AG10803 (cell line): Measurements from ENCODE around the gene C1orf35.

Experiments used
- DNase-seq: peaks from one replicate; pipeline ENCODE4 v3.0.0; 2010; ENCODE audit warnings: low read depth
- H3K4me3 ChIP-seq: 2 replicates; pipeline ENCODE4 v1.5.1; 2011; ENCODE audit warnings: mild to moderate bottlenecking, low read length, control low read depth
- CTCF ChIP-seq: conservative IDR thresholded peaks from 2 replicates; pipeline ENCODE4 v1.5.1; 2011; ENCODE audit warnings: mild to moderate bottlenecking, low read length, control low read depth, inconsistent platforms

The C1orf35 gene

DNA sequence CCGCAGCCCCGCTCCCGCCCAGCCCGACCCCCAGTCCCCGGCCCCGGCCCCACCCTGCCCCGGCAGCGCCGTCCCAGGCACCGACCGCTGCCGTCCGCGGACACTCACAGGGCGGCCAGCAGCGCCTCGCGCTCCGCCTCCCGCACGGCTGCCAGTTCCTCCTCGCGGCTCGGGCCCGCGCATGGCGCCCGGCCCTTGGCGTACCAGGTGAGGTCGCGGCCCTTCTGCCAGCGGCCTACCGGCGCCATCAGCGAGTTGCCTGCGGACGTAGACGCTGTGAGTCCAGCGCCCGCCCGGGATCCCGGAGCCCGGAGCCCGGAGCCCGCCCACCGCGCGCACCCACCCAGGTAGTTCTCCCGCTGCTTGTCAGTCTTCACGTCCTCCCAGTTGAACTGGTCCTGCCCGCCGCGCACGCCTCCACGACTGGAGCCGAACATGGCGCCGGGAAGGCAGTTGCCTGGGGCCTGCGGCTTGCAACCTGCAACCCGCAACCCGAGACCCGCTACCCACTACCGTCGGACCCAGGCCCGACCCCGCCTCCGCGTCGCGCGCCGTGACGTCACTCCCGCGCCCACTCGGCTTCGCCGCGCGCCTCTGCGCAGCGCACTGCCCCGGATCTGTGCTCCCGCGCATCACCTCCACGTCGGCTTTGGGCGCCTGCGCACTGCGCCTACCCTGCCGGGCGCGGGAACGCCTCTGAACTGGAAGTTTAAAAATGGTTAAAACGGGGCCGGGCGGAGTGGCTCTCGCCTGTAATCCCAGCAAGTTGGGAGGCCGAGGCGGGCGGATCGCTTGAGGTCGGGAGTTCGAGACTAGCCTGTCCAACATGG, at the start of gene C1orf35:
Gene C1orf35, minus strand, starts transcription at position 535 of the 830 bp plus-strand sequence. Its CDS starts 98 bp downstream, at position 437.
- TF ChIP-seq CTCF: no peak

GRCh38 chr1:228152918-228153258, 49.8 kb upstream of the C1orf35 start:
- H3K4me3 ChIP-seq: no peak overlapping the region
- TF ChIP-seq CTCF: no peak
- no peak for DNase-seq

More for the DNA sequence above, at the start of gene C1orf35:
- peak within 1 kb of the TSS; percentile 84 for H3K4me3 ChIP-seq
- peak; percentile 81 for DNase-seq

DNA sequence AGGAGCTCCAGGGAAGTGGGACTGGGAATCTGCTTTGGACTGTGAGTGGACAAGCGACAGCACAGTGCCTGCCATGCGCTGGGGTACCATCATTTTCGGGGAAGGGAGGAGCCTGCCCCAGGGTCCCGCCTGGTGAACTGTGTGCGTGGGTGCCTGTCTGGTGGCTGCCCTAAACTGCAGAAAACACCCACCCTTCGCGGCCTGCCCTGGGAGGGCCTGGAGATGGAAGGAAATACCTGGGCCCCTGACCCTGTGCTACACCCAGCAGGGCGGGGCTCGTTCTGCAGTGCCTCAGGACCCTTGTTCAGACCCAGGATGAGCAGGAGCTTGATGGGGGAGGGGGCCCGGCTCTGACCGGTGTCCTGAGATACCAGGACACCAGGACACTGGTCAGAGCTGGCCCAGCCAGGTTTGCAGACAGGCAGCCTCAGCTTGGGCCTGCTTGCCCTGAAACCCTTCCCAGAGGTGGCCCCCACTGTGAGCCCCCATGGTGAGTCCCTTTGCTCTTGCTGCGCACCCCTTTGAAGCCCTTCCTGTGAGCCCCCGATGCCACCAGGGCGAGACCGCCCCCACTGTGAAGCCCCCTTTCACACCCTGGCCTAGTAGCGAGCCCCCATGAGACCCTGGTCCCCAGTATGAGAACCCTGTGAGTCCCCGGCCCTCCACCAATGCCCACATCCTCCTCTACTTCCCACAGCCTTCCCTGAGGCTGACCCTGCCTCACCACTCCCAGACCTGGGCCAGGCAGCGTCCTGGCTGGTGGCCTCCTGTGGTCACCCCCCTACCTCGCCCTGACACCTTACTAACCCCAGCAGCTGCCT, 49.2 kb upstream of the C1orf35 start:
- DNase-seq: no peak

GRCh38 chr1:228151180-228151925, 48.2 kb upstream of the C1orf35 start:
- H3K4me3 ChIP-seq: no peak overlapping the region
- DNase-seq: no peak
- TF ChIP-seq CTCF: no peak

More for the DNA sequence above, 49.2 kb upstream of the C1orf35 start:
- TF ChIP-seq CTCF: no peak
- no peak overlapping the region for H3K4me3 ChIP-seq

DNA sequence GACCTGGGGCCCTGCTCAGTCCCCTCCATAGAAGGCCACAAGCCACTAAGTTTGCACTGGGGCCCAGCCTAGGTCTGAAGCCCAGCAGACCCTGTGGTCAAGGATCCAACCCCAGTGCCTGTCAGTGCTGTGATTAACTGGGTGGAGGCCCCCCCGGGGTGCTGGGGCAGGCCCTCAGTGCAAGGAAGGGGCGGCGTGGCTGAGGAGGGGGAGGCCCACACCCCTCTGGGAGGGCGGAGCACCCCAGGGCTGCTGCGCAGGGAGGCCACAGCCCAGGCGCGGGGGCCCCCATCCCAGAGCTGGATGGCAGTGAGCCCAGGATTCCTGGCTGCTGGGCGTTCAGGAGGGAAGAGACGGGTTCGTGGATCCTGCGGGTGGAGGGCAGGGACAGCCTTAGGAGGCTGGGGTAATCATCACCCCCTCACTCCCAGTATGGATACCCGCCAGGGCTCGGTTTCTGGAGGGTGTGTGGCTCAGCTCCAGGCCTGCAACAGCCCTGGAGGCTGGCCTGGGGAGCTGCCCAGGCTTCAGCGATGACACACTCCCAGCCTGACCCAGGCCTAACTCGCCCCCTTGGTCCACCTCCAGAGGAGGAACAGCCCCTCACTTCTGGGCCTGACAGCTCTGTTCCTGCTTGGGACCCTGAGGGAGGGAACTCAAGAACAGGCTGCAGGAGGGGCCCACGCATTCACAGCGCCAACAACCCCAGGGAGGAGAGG, 47.5 kb upstream of the C1orf35 start:
- peak; percentile 86 for DNase-seq
- no peak for TF ChIP-seq CTCF
- peak overlapping the region; percentile 12; the same call in 1 of the 2 replicates for H3K4me3 ChIP-seq

DNA sequence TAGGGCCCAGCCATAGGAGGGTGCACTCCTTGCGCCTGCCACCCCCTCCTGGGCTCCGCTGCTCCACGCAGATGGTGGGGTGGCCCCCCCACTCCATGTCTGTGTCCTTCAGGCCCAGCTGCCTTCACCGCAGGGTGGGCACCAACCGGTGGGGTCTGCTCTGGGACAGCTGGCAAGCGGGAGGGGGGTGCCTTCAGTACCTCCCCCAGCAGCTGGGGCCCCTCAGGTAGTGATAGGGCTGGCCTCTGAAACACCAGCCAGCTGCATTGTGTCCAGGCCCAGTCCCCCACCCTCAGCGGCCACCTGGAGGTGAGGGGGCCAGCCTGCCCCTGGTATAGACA, 47.0 kb upstream of the C1orf35 start:
- no peak for TF ChIP-seq CTCF
- no peak for DNase-seq
- peak overlapping the region; percentile 20; the same call in 1 of the 2 replicates for H3K4me3 ChIP-seq
